GM12878 (cell line): Measurements from ENCODE around the gene IFNLR1. TPM values are rescaled to one million over a fixed set of nuclear protein-coding genes. Genes with fewer than 3 reads are reported as not detected.

ENCODE experiments used
- ATAC-seq: fragments of 200-7000 bp; cut with Tn5 transposase; 3 replicates; pipeline ENCODE4 v1.9.1; 2020; ENCODE audit warnings: mild to moderate bottlenecking, moderate library complexity
- BruUV-seq: library from RNA; stranded (reverse); fragments of 400-500 nt; replicated peaks from 2 replicates; lab custom pipeline; 2021; lab: Mats Ljungman, UMichigan
- CTCF ChIA-PET: fragments of 300-600 bp; sonication (Branson Sonifier 250); formaldehyde crosslinking; extraction: SDS; loops from one replicate; lab custom pipeline; 2021; ENCODE audit warnings: inconsistent platforms; lab: Yijun Ruan, JAX
- POLR2A ChIA-PET: fragments of 350-600 bp; formaldehyde crosslinking; extraction: SDS; loops from one replicate; lab custom pipeline; 2021; ENCODE audit warnings: inconsistent platforms; lab: Charles Lee
- RAD21 ChIA-PET: fragments of 300-600 bp; sonication (Branson Sonifier 250); formaldehyde crosslinking; loops from one replicate; lab custom pipeline; 2023; ENCODE audit warnings: antibody characterized with exemption; ENCODE audit not compliant: unreplicated experiment; lab: Charles Lee
- SMC1A ChIA-PET: fragments of 300-600 bp; sonication (Branson Sonifier 250); formaldehyde crosslinking; loops from one replicate; lab custom pipeline; 2023; ENCODE audit not compliant: unreplicated experiment, uncharacterized antibody; lab: Charles Lee
- DNase-seq: peaks from one replicate; pipeline ENCODE4 v3.0.0-alpha.2; 2011; ENCODE audit warnings: low read depth, low spot score
- FAIRE-seq: peaks from 3 replicates; lab custom pipeline; 2011; peaks lifted over from hg19 to GRCh38; lab: Jason Lieb, UNC
- H2AFZ ChIP-seq: 2 replicates; pipeline ENCODE4 v1.6.0; 2011; ENCODE audit warnings: low read depth, low read length, control low read depth; ENCODE audit not compliant: control insufficient read depth
- H3K27ac ChIP-seq: 2 replicates; pipeline ENCODE4 v1.5.1; 2011; ENCODE audit warnings: control low read depth; ENCODE audit not compliant: control insufficient read depth, insufficient read depth
- H3K27me3 ChIP-seq, 2 experiments: replicated peaks in 1 of 2; 2 replicates each; pipeline versions ENCODE4 v1.6.0 to v1.6.1; 2011; ENCODE audit warnings: low read length in 1 of 2; ENCODE audit not compliant: control insufficient read depth in 2 of 2, insufficient read depth in 2 of 2
- H3K36me3 ChIP-seq, 2 experiments: 2 replicates each; pipeline ENCODE4 v1.5.1; 2011; ENCODE audit warnings: low read length in 1 of 2; ENCODE audit not compliant: control insufficient read depth in 2 of 2, insufficient read depth in 2 of 2
- H3K4me1 ChIP-seq: 2 replicates; pipeline ENCODE4 v1.6.1; 2011; ENCODE audit warnings: mild to moderate bottlenecking, low read length, moderate library complexity, mixed read lengths; ENCODE audit not compliant: control insufficient read depth, insufficient read depth
- H3K4me2 ChIP-seq: 2 replicates; pipeline ENCODE4 v1.6.0; 2011; ENCODE audit warnings: control low read depth; ENCODE audit not compliant: control insufficient read depth, insufficient read depth
- H3K4me3 ChIP-seq: fragments of 200-600 bp; sonication (generic); 2 replicates; pipeline ENCODE4 v1.5.1; 2016
- H3K79me2 ChIP-seq: 2 replicates; pipeline ENCODE4 v1.6.0; 2011; ENCODE audit warnings: low read length; ENCODE audit not compliant: control insufficient read depth, insufficient read depth
- H3K9ac ChIP-seq: 2 replicates; pipeline ENCODE4 v1.8.0; 2011; ENCODE audit warnings: low read length, control low read depth, mixed read lengths; ENCODE audit not compliant: control insufficient read depth, insufficient read depth
- H3K9me3 ChIP-seq: replicated peaks from 3 replicates; pipeline ENCODE4 v1.5.1; 2011; ENCODE audit warnings: mild to moderate bottlenecking, low read length; ENCODE audit not compliant: control insufficient read depth, insufficient read depth
- H4K20me1 ChIP-seq: 2 replicates; pipeline ENCODE4 v1.6.0; 2011; ENCODE audit not compliant: control insufficient read depth, insufficient read depth
- EED ChIP-seq: sonication (generic); IDR thresholded peaks from 2 replicates; pipeline ENCODE4 v1.6.1; 2016; ENCODE audit warnings: antibody characterized with exemption, low read depth
- NFYB ChIP-seq: IDR thresholded peaks from 2 replicates; pipeline ENCODE4 v1.6.1; 2011; ENCODE audit warnings: low read depth, mild to moderate bottlenecking, low read length, improper control_type of control experiment, moderate library complexity; ENCODE audit not compliant: insufficient read depth
- WGBS: methylation state at CpG from one replicate; pipeline ENCODE4 v1.1.6; 2016; ENCODE audit warnings: low lambda C conversion rate; ENCODE audit not compliant: insufficient replicate concordance, insufficient coverage; ENCODE audit errors: missing lambda C conversion rate; 5-methylcytosine and 5-hydroxymethylcytosine counted together
- in situ Hi-C: fragments of 300-500 bp; cut with MboI; formaldehyde crosslinking; loops from 9 replicates; pipeline ENCODE4 v1.14.3; 2018; ENCODE audit warnings: mixed read lengths
- intact Hi-C: fragments of 100-400 bp; cut with micrococcal nuclease; formaldehyde crosslinking; loops from one replicate; pipeline ENCODE4 v1.14.2; 2022; ENCODE audit not compliant: unreplicated experiment
- polyA plus RNA-seq, 11 experiments: library from polyadenylated mRNA; depleted of rRNA in 4 of 11; unstranded in 6 of 11; stranded (reverse) in 5 of 11; fragments of >200 nt; fragmentation: Nextera tagmentation in 4 of 11; fragmentation: Illumina TruSeq in 1 of 11; extraction: Ambion mirVana in 4 of 11; extraction: Trizol in 1 of 11; gene quantifications; 1 replicate in 1 of 11; 2 replicates in 10 of 11; pipeline versions ENCODE4 v1.2.1 to v1.2.3, GENCODE V29; 2011 to 2016; ENCODE audit warnings: inconsistent platforms in 2 of 11, missing spikeins in 2 of 11, low read depth in 1 of 11
- total RNA-seq, 4 experiments: library from RNA; depleted of rRNA in 3 of 4; stranded (reverse); fragments of >200 nt in 3 of 4; fragmentation: Illumina TruSeq in 1 of 4; extraction: Trizol in 1 of 4; gene quantifications; 2 replicates each; pipeline versions ENCODE4 v1.2.1 to v1.2.3, GENCODE V29; 2013 to 2021
- TF ChIP-seq, protein P1 (sequence below): fragments of 450-650 bp; formaldehyde crosslinking; IDR thresholded peaks from 2 replicates; pipeline ENCODE4 v1.4.0; 2022; ENCODE audit warnings: mild to moderate bottlenecking, moderate library complexity
- TF ChIP-seq, protein P2 (sequence below): IDR thresholded peaks from 2 replicates; pipeline ENCODE4 v1.6.1; 2011; ENCODE audit warnings: borderline replicate concordance, low read depth, mild to moderate bottlenecking, moderate library complexity, mixed read lengths, low read length; ENCODE audit not compliant: insufficient read depth; ENCODE audit errors: extremely low read length

Gene IFNLR1
- total and polyA plus RNA-seq, 10 of the 15 experiments (the other 5 are each of a cell fraction or from before 2014, with no cell fraction given) = 0.31 to 5.6 (median 3.9) TPM

DNA sequence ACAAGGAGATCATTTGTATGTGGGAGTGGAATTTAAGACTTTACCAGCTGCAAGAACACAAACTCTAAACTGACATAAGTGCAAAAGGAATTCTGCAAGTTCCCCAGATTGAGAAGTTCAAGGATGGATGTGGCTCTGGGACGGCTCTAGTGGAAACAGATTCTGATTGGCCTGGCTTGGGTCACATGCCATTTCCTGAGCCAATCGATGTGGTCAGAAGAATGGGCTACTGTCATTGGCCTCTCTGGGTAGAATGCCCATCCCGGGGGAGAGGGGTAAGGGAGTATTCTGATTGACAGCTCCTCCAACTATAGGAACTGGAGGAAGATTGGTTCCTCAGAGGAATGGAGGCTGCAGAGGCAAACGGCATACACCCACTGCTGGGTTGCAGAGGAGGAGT lies 6.0 kb upstream of the IFNLR1 start:
- 97% methylated on average over 4 of the region's 4 CpGs for WGBS
- intact Hi-C loops = loop anchor here (5.0 kb wide), 1 partner anchor 236 kb away; the partner anchor contains the start of gene PNRC2
- H3K27ac ChIP-seq = no peak overlapping the region
- ChIA-PET RAD21 (interaction anchor here (1.3 kb wide), 1 partner anchor 8 kb away, joined by 3 read pairs; no protein-coding TSS in a partner anchor), SMC1A (interaction anchor here (0.8 to 5.8 kb wide), 3 partner anchors 21 to 199 kb away, joined by 3 to 45 read pairs (median 3); no protein-coding TSS in a partner anchor), CTCF (interaction anchor here (0.8 to 7.1 kb wide), 4 partner anchors 9 to 199 kb away, joined by 3 to 72 read pairs (median 10); no protein-coding TSS in a partner anchor), POLR2A (no interaction called here)
- no peaks in the 10 kb centered on the region for H4K20me1 ChIP-seq
- no peaks in the 10 kb centered on the region; the same call in 2 of the 3 replicates for H3K9me3 ChIP-seq
- TF ChIP-seq, protein P1, sequence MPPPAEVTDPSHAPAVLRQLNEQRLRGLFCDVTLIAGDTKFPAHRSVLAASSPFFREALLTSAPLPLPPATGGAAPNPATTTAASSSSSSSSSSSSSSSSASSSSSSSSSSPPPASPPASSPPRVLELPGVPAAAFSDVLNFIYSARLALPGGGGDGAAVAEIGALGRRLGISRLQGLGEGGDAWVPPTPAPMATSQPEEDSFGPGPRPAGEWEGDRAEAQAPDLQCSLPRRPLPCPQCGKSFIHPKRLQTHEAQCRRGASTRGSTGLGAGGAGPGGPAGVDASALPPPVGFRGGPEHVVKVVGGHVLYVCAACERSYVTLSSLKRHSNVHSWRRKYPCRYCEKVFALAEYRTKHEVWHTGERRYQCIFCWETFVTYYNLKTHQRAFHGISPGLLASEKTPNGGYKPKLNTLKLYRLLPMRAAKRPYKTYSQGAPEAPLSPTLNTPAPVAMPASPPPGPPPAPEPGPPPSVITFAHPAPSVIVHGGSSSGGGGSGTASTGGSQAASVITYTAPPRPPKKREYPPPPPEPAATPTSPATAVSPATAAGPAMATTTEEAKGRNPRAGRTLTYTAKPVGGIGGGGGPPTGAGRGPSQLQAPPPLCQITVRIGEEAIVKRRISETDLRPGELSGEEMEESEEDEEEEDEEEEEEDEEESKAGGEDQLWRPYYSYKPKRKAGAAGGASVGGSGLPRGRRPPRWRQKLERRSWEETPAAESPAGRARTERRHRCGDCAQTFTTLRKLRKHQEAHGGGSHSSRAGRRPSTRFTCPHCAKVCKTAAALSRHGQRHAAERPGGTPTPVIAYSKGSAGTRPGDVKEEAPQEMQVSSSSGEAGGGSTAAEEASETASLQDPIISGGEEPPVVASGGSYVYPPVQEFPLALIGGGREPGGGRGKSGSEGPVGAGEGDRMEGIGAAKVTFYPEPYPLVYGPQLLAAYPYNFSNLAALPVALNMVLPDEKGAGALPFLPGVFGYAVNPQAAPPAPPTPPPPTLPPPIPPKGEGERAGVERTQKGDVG (CRISPR knock-in tag) = no peak
- TF ChIP-seq NFYB (0 out of 2 replicates have a peak, but pooled peaks have one; percentile 34), EED (no peak)
- TF ChIP-seq, protein P2, sequence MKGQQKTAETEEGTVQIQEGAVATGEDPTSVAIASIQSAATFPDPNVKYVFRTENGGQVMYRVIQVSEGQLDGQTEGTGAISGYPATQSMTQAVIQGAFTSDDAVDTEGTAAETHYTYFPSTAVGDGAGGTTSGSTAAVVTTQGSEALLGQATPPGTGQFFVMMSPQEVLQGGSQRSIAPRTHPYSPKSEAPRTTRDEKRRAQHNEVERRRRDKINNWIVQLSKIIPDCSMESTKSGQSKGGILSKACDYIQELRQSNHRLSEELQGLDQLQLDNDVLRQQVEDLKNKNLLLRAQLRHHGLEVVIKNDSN = peak; percentile 40
- H3K4me3 ChIP-seq = no peak overlapping the region
- no peaks in the 10 kb centered on the region for H3K36me3 ChIP-seq
- DNase-seq (no peak), ATAC-seq (no peak), FAIRE-seq (no peak)
- in situ Hi-C loops = no loop called here
- H2AFZ ChIP-seq = no peak overlapping the region
- H3K9ac ChIP-seq = no peak overlapping the region
- no peak overlapping the region for H3K4me2 ChIP-seq
- H3K79me2 ChIP-seq = no peaks in the 10 kb centered on the region
- no peaks in the 10 kb centered on the region for H3K27me3 ChIP-seq
- H3K4me1 ChIP-seq = peaks cover 49% of the 10 kb centered on the region
- BruUV-seq = no TSS peak
